ENCODE measurements around the gene MED13L. TPM values are rescaled to one million over a fixed set of nuclear protein-coding genes. Genes with fewer than 3 reads are reported as not detected.

The MED13L gene
- total RNA-seq, 2 experiments from 2014 or later, result 39.5 to 41.8 TPM

- ChIA-PET POLR2A (interaction anchor here (1.2 kb wide), 1 partner anchor 9 kb away, joined by 3 read pairs; no protein-coding TSS in a partner anchor), CTCF (no interaction called here)
- Mint-ChIP-seq H3K36me3 (ENCODE audit: low read depth) (no peaks in the 10 kb centered on the region), H3K9me3 (peaks cover 4% of the 10 kb centered on the region), H3K4me1 (ENCODE audit: low read depth) (peaks cover under 1% of the 10 kb centered on the region), H3K27ac (no peak overlapping the region), H3K27me3 (no peaks in the 10 kb centered on the region), H3K4me3 (no peak overlapping the region)
- no peak for TF ChIP-seq CTCF (IDR thresholded peaks at IDR 0.05)
- ATAC-seq, result no peak
- intact Hi-C loops (cut with micrococcal nuclease), result no loop called here
- no peak for DNase-seq
These were observed 31.9 kb upstream of the MED13L start for GRCh38 chr12:116309343-116309742.

GRCh38 chr12:116308647-116309046 is 31.2 kb upstream of the MED13L start:
- TF ChIP-seq CTCF (IDR thresholded peaks at IDR 0.05), result no peak
- intact Hi-C loops (cut with micrococcal nuclease), result no loop called here

GRCh38 chr12:116306968-116307367 is 29.5 kb upstream of the MED13L start:
- TF ChIP-seq CTCF (IDR thresholded peaks at IDR 0.05), result no peak
- ChIA-PET CTCF (no interaction called here), POLR2A (no interaction called here)
- Mint-ChIP-seq H3K27ac (no peak overlapping the region), H3K9me3 (peaks cover 4% of the 10 kb centered on the region), H3K36me3 (ENCODE audit: low read depth) (no peaks in the 10 kb centered on the region), H3K4me3 (no peak overlapping the region), H3K27me3 (no peaks in the 10 kb centered on the region), H3K4me1 (ENCODE audit: low read depth) (no peaks in the 10 kb centered on the region)
- intact Hi-C loops (cut with micrococcal nuclease), result no loop called here
- DNase-seq (no peak), ATAC-seq (no peak)

More at GRCh38 chr12:116308647-116309046, 31.2 kb upstream of the MED13L start:
- ChIA-PET CTCF (no interaction called here), POLR2A (interaction anchor here (0.7 to 1.0 kb wide), 2 partner anchors 9 to 19 kb away, joined by 3 read pairs; no protein-coding TSS in a partner anchor)
- Mint-ChIP-seq H3K36me3 (ENCODE audit: low read depth) (no peaks in the 10 kb centered on the region), H3K4me3 (no peak overlapping the region), H3K4me1 (ENCODE audit: low read depth) (no peaks in the 10 kb centered on the region), H3K27me3 (no peaks in the 10 kb centered on the region), H3K27ac (no peak overlapping the region), H3K9me3 (peaks cover 4% of the 10 kb centered on the region)
- ATAC-seq (no peak), DNase-seq (no peak)

GRCh38 chr12:116306506-116306905 is 29.0 kb upstream of the MED13L start:
- CTCF ChIA-PET, result no interaction called here
- H3K27me3 Mint-ChIP-seq, result no peaks in the 10 kb centered on the region
- ATAC-seq (no peak), DNase-seq (no peak)
- no peak overlapping the region for H3K4me3 Mint-ChIP-seq
- no peak for TF ChIP-seq CTCF (IDR thresholded peaks at IDR 0.05)
- intact Hi-C loops (cut with micrococcal nuclease), result no loop called here
- H3K9me3 Mint-ChIP-seq, result peaks cover 4% of the 10 kb centered on the region
- no peak overlapping the region for H3K27ac Mint-ChIP-seq
- POLR2A ChIA-PET, result no interaction called here
- no peaks in the 10 kb centered on the region for H3K36me3 Mint-ChIP-seq (ENCODE audit: low read depth)
- H3K4me1 Mint-ChIP-seq (ENCODE audit: low read depth), result no peaks in the 10 kb centered on the region

- intact Hi-C loops (cut with micrococcal nuclease), result no loop called here
- Mint-ChIP-seq H3K27me3 (no peaks in the 10 kb centered on the region), H3K4me3 (no peak overlapping the region), H3K4me1 (ENCODE audit: low read depth) (no peaks in the 10 kb centered on the region), H3K9me3 (peaks cover 4% of the 10 kb centered on the region), H3K27ac (no peak overlapping the region), H3K36me3 (ENCODE audit: low read depth) (no peaks in the 10 kb centered on the region)
- no peak for DNase-seq
- ATAC-seq, result no peak
- CTCF ChIA-PET, result interaction anchor here (1.0 to 2.0 kb wide), 2 partner anchors 9 to 376 kb away, joined by 3 to 10 read pairs; no protein-coding TSS in a partner anchor
- POLR2A ChIA-PET, result no interaction called here
- no peak for TF ChIP-seq CTCF (IDR thresholded peaks at IDR 0.05)
These were observed 27.1 kb upstream of the MED13L start for GRCh38 chr12:116304621-116305020.

All from activated CD8-positive, alpha-beta T cell treated with anti-CD3 and anti-CD28 coated beads for 36 hours (primary cell).